ENCODE measurements around the gene SH3RF3. TPM values are rescaled to one million over a fixed set of nuclear protein-coding genes. Genes with fewer than 3 reads are reported as not detected.
A peak's percentile ranks its signal among the peaks of the same experiment; 100 is the strongest.

The SH3RF3 gene
- total RNA-seq, 1 experiment from 2014 or later = 21.7 TPM

- intact Hi-C loops (cut with micrococcal nuclease) = no loop called here
- Mint-ChIP-seq H3K36me3 (ENCODE audit: insufficient read depth, unreplicated experiment) (no peaks in the 10 kb centered on the region), H3K27me3 (ENCODE audit: insufficient read depth, unreplicated experiment) (no peaks in the 10 kb centered on the region), H3K4me3 (ENCODE audit: unreplicated experiment) (no peak overlapping the region), H3K9me3 (ENCODE audit: unreplicated experiment) (no peaks in the 10 kb centered on the region), H3K4me1 (ENCODE audit: insufficient read depth, unreplicated experiment) (no peaks in the 10 kb centered on the region), H3K27ac (ENCODE audit: low read depth, unreplicated experiment) (no peak overlapping the region)
- BruUV-seq (replicated peaks) = no TSS peak
- ChIA-PET POLR2A (interaction anchor here (0.6 kb wide), 1 partner anchor 645 kb away, joined by 4 read pairs; no protein-coding TSS in a partner anchor), CTCF (interaction anchor here (0.6 kb wide), 2 partner anchors 75 to 546 kb away, joined by 3 read pairs; no protein-coding TSS in a partner anchor)
- no peak for TF ChIP-seq CTCF (IDR thresholded peaks at IDR 0.05; ENCODE audit: unreplicated experiment)
- DNase-seq (ENCODE audit: unreplicated experiment) = no peak
Measured at GRCh38 chr2:109537565-109538222, 408.7 kb downstream of the SH3RF3 start.

- H3K9me3 Mint-ChIP-seq (ENCODE audit: unreplicated experiment) = no peaks in the 10 kb centered on the region
- ChIA-PET POLR2A (interaction anchor here (0.6 kb wide), 1 partner anchor 644 kb away, joined by 4 read pairs; no protein-coding TSS in a partner anchor), CTCF (interaction anchor here (0.6 kb wide), 1 partner anchor 74 kb away, joined by 3 read pairs; no protein-coding TSS in a partner anchor)
- TF ChIP-seq CTCF (IDR thresholded peaks at IDR 0.05; ENCODE audit: unreplicated experiment) = no peak
- no peaks in the 10 kb centered on the region for H3K4me1 Mint-ChIP-seq (ENCODE audit: insufficient read depth, unreplicated experiment)
- H3K4me3 Mint-ChIP-seq (ENCODE audit: unreplicated experiment) = no peak overlapping the region
- no peaks in the 10 kb centered on the region for H3K36me3 Mint-ChIP-seq (ENCODE audit: insufficient read depth, unreplicated experiment)
- intact Hi-C loops (cut with micrococcal nuclease) = no loop called here
- H3K27me3 Mint-ChIP-seq (ENCODE audit: insufficient read depth, unreplicated experiment) = no peaks in the 10 kb centered on the region
- DNase-seq (ENCODE audit: unreplicated experiment) = no peak
- no TSS peak for BruUV-seq (replicated peaks)
- H3K27ac Mint-ChIP-seq (ENCODE audit: low read depth, unreplicated experiment) = no peak overlapping the region
Measured at GRCh38 chr2:109538546-109538945, 409.5 kb downstream of the SH3RF3 start.

- CTCF ChIA-PET = interaction anchor here (1.7 to 7.0 kb wide), 2 partner anchors 172 to 194 kb away, joined by 7 to 155 read pairs; no protein-coding TSS in a partner anchor
- H3K9me3 Mint-ChIP-seq (ENCODE audit: unreplicated experiment) = no peaks in the 10 kb centered on the region
- POLR2A ChIA-PET = interaction anchor here (0.7 to 1.0 kb wide), 4 partner anchors 9 to 44 kb away, joined by 3 to 4 read pairs (median 3); no protein-coding TSS in a partner anchor
- no peak for TF ChIP-seq CTCF (IDR thresholded peaks at IDR 0.05; ENCODE audit: unreplicated experiment)
- intact Hi-C loops (cut with micrococcal nuclease) = no loop called here
- H3K4me1 Mint-ChIP-seq (ENCODE audit: insufficient read depth, unreplicated experiment) = no peaks in the 10 kb centered on the region
- H3K27ac Mint-ChIP-seq (ENCODE audit: low read depth, unreplicated experiment) = no peak overlapping the region
- H3K36me3 Mint-ChIP-seq (ENCODE audit: insufficient read depth, unreplicated experiment) = peaks cover 19% of the 10 kb centered on the region
- no peak for DNase-seq (ENCODE audit: unreplicated experiment)
- no peaks in the 10 kb centered on the region for H3K27me3 Mint-ChIP-seq (ENCODE audit: insufficient read depth, unreplicated experiment)
- BruUV-seq (replicated peaks) = no TSS peak
- no peak overlapping the region for H3K4me3 Mint-ChIP-seq (ENCODE audit: unreplicated experiment)
Measured at GRCh38 chr2:109542384-109542783, 413.4 kb downstream of the SH3RF3 start.

GRCh38 chr2:109545828-109546713 lies 417.1 kb downstream of the SH3RF3 start:
- H3K9me3 Mint-ChIP-seq (ENCODE audit: unreplicated experiment) = no peaks in the 10 kb centered on the region
- peaks cover 23% of the 10 kb centered on the region for H3K36me3 Mint-ChIP-seq (ENCODE audit: insufficient read depth, unreplicated experiment)
- ChIA-PET CTCF (interaction anchor here (0.6 to 7.0 kb wide), 49 partner anchors 8 to 560 kb away, joined by 3 to 155 read pairs (median 5); partner anchors contain the start of genes SEPTIN10 and SOWAHC), POLR2A (interaction anchor here (0.8 to 2.1 kb wide), 8 partner anchors 59 to 190 kb away, joined by 3 to 8 read pairs (median 5); partner anchors contain the start of genes SEPTIN10 and SOWAHC)
- BruUV-seq (replicated peaks) = no TSS peak
- no peak overlapping the region for H3K4me3 Mint-ChIP-seq (ENCODE audit: unreplicated experiment)
- peaks cover 4% of the 10 kb centered on the region for H3K4me1 Mint-ChIP-seq (ENCODE audit: insufficient read depth, unreplicated experiment)
- no peak overlapping the region for H3K27ac Mint-ChIP-seq (ENCODE audit: low read depth, unreplicated experiment)
- intact Hi-C loops (cut with micrococcal nuclease) = loop anchor here (1.0 to 5.0 kb wide), 5 partner anchors 30 to 190 kb away; no protein-coding TSS in a partner anchor
- TF ChIP-seq CTCF (IDR thresholded peaks at IDR 0.05; ENCODE audit: unreplicated experiment) = peak; percentile 95
- peak; percentile 62 for DNase-seq (ENCODE audit: unreplicated experiment)
- H3K27me3 Mint-ChIP-seq (ENCODE audit: insufficient read depth, unreplicated experiment) = no peaks in the 10 kb centered on the region
